Left ventricle myocardium inferior (tissue), 1 donor: ENCODE data around the gene NECAB3. TPM values are rescaled to one million over a fixed set of nuclear protein-coding genes. Genes with fewer than 3 reads are reported as not detected.

Source experiments
- DNase-seq: peaks from one replicate; pipeline ENCODE4 v3.0.0-alpha.2; 2020
- H3K27ac ChIP-seq: fragments of 200-600 bp; replicated peaks from 2 replicates; pipeline ENCODE4 v1.8.0; 2021
- H3K27me3 ChIP-seq: fragments of 200-600 bp; 2 replicates; pipeline ENCODE4 v1.8.0; 2021; ENCODE audit warnings: low read depth
- H3K36me3 ChIP-seq: fragments of 200-600 bp; 2 replicates; pipeline ENCODE4 v1.8.0; 2021
- H3K4me1 ChIP-seq: fragments of 200-600 bp; 2 replicates; pipeline ENCODE4 v1.8.0; 2021
- H3K4me3 ChIP-seq: fragments of 200-600 bp; 2 replicates; pipeline ENCODE4 v1.8.0; 2021; ENCODE audit warnings: mild to moderate bottlenecking, moderate library complexity
- H3K9me3 ChIP-seq: fragments of 200-600 bp; replicated peaks from 2 replicates; pipeline ENCODE4 v1.8.0; 2021
- intact Hi-C: fragments of 100-400 bp; cut with micrococcal nuclease; formaldehyde crosslinking; loops from one replicate; pipeline ENCODE4 v1.11.0; 2022
- total RNA-seq: library from RNA; stranded (reverse); fragmentation: NEBNext Ultra II Directional; extraction: Animal tissue kit (Norgen Biotek cat#: 25700); gene quantifications from one replicate; pipeline ENCODE4 v1.2.1, GENCODE V29; 2021
- TF ChIP-seq, protein P1 (sequence below): fragments of 200-600 bp; IDR thresholded peaks from 2 replicates; pipeline ENCODE4 v1.8.0; 2021; ENCODE audit warnings: antibody characterized with exemption, mild to moderate bottlenecking, borderline replicate concordance
- donor health status: DM: no; HTN: yes; CAD: no; lungs with severe emphysema.

NECAB3 gene
- total RNA-seq, 1 donor from 2014 or later, result 81.3 TPM

DNA sequence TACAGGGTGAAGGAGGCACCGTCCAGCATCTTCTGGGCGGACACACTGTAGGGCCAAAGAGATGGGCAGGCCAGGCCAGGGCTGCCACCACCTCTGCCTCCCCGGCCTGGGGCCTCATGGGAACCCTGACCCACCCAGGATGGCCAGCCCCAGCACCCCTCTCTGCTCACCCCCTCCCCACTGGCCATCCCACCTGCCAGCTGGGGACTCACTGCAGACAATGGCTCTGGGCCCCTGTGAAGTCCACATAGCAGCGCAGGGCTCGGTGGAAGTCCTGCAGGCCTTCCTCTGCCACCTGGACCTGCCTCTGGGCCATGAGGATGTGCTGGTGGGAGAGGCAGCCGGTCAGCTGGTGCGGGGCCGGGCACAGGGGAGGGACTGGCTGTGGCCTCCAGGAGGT is 15.7 kb downstream of the NECAB3 start:
- H3K36me3 ChIP-seq, result peaks cover 41% of the 10 kb centered on the region
- no peaks in the 10 kb centered on the region for H3K27me3 ChIP-seq
- H3K4me1 ChIP-seq, result peaks cover 22% of the 10 kb centered on the region
- H3K4me3 ChIP-seq, result no peak overlapping the region
- peak; percentile 11 for DNase-seq
- no peaks in the 10 kb centered on the region for H3K9me3 ChIP-seq
- intact Hi-C loops, result no loop called here
- TF ChIP-seq, protein P1, sequence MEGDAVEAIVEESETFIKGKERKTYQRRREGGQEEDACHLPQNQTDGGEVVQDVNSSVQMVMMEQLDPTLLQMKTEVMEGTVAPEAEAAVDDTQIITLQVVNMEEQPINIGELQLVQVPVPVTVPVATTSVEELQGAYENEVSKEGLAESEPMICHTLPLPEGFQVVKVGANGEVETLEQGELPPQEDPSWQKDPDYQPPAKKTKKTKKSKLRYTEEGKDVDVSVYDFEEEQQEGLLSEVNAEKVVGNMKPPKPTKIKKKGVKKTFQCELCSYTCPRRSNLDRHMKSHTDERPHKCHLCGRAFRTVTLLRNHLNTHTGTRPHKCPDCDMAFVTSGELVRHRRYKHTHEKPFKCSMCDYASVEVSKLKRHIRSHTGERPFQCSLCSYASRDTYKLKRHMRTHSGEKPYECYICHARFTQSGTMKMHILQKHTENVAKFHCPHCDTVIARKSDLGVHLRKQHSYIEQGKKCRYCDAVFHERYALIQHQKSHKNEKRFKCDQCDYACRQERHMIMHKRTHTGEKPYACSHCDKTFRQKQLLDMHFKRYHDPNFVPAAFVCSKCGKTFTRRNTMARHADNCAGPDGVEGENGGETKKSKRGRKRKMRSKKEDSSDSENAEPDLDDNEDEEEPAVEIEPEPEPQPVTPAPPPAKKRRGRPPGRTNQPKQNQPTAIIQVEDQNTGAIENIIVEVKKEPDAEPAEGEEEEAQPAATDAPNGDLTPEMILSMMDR, result no peak
- no peak overlapping the region for H3K27ac ChIP-seq

DNA sequence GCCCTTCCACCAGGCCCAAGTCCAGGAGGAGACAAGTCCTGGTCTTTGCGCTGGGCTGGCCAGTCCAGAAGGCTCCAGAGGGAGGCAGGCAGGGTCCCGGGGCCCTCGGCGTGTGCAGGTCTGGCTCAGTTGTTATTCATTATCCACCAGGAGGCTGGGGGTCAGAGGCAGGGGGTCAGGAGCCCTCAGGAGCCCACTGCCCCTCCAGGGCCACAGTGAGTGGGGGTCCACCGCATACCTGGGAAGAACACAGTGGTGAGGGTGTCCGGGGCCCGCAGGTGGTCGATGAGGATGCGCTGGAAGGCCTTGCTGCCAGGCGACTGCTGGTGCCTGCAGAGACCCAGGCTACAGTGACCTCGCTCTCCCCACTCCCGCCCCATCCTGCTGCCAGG is 16.5 kb downstream of the NECAB3 start:
- TF ChIP-seq, protein P1, result no peak
- no peak overlapping the region for H3K4me3 ChIP-seq
- intact Hi-C loops, result no loop called here

GRCh38 chr20:33656783-33657703 is 17.2 kb downstream of the NECAB3 start:
- Histone ChIP-seq H3K4me1 (peaks cover 18% of the 10 kb centered on the region), H3K27ac (no peak overlapping the region), H3K27me3 (no peaks in the 10 kb centered on the region), H3K9me3 (no peaks in the 10 kb centered on the region), H3K36me3 (peaks cover 41% of the 10 kb centered on the region), H3K4me3 (no peak overlapping the region)
- intact Hi-C loops, result no loop called here
- TF ChIP-seq, protein P1, result no peak
- peak; percentile 11 for DNase-seq

More for the DNA sequence above, 16.5 kb downstream of the NECAB3 start:
- Histone ChIP-seq H3K27me3 (no peaks in the 10 kb centered on the region), H3K9me3 (no peaks in the 10 kb centered on the region), H3K27ac (no peak overlapping the region), H3K4me1 (peaks cover 22% of the 10 kb centered on the region), H3K36me3 (peaks cover 41% of the 10 kb centered on the region)
- peak; percentile 9 for DNase-seq

DNA sequence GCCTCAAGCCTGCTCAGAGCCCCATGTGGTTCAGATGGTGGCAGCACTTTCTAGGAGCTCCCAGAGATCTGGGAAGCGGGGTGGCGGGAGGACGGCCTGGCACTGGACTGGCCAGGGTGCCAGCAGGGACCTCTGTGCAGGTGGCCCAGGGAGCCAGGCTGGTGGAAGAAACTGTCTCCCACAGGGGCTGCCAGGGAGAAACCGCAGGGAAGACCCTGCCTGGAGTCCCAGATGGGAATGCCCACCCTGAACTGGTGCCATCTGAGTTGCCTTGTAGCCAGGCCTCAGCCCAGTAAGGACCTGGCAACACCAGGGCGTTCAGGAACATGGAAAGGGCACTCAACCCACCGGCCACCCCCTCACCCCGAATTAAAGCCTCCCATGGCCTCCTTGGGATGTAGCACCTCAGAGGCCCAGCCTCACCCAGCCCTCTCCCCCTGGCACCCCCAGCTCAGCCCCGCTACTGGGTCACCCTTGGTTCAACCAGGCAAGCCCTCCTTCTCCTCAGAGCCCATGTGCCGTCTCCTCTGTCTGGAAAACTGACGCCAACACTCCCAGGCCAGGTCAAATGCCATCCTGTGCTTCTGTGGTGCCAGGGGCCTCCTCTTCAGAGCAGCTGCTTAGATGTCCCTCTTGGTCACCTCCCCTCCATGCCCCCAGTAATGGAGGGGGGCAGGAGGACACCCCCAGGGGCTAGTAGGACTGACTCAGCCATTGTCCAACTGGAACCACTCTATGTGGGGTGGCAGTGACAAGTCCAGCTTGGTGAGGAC is 18.0 kb downstream of the NECAB3 start:
- TF ChIP-seq, protein P1, result no peak
- intact Hi-C loops, result no loop called here
- peaks cover 41% of the 10 kb centered on the region for H3K36me3 ChIP-seq

GRCh38 chr20:33655164-33655563 is 19.1 kb downstream of the NECAB3 start:
- DNase-seq, result no peak
- Histone ChIP-seq H3K9me3 (no peaks in the 10 kb centered on the region), H3K27me3 (no peaks in the 10 kb centered on the region), H3K4me3 (no peak overlapping the region), H3K27ac (no peak overlapping the region), H3K36me3 (peaks cover 36% of the 10 kb centered on the region), H3K4me1 (peaks cover 18% of the 10 kb centered on the region)
- TF ChIP-seq, protein P1, result no peak
- intact Hi-C loops, result no loop called here

More for the DNA sequence above, 18.0 kb downstream of the NECAB3 start:
- Histone ChIP-seq H3K27me3 (no peaks in the 10 kb centered on the region), H3K4me3 (no peak overlapping the region), H3K27ac (no peak overlapping the region), H3K9me3 (no peaks in the 10 kb centered on the region), H3K4me1 (peaks cover 18% of the 10 kb centered on the region)
- DNase-seq, result peak; percentile 12
